ENCODE data around the gene MTM1. TPM values are rescaled to one million over a fixed set of nuclear protein-coding genes. Genes with fewer than 3 reads are reported as not detected.

Gene MTM1
- total and polyA plus RNA-seq, 2 experiments from 2014 or later, result 3.2 to 8.7 TPM

- TF ChIP-seq ZNF462 (CRISPR knock-in tag; IDR thresholded peaks at IDR 0.05) (no peak), STAT1 (IDR thresholded peaks at IDR 0.05; ENCODE audit: unreplicated experiment) (no peak)
- TF ChIP-seq, protein P1, sequence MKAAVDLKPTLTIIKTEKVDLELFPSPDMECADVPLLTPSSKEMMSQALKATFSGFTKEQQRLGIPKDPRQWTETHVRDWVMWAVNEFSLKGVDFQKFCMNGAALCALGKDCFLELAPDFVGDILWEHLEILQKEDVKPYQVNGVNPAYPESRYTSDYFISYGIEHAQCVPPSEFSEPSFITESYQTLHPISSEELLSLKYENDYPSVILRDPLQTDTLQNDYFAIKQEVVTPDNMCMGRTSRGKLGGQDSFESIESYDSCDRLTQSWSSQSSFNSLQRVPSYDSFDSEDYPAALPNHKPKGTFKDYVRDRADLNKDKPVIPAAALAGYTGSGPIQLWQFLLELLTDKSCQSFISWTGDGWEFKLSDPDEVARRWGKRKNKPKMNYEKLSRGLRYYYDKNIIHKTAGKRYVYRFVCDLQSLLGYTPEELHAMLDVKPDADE (IDR thresholded peaks at IDR 0.05), result no peak
Measured at GRCh38 chrX:150663073-150663472, 94.7 kb downstream of the MTM1 start (continued).

DNA sequence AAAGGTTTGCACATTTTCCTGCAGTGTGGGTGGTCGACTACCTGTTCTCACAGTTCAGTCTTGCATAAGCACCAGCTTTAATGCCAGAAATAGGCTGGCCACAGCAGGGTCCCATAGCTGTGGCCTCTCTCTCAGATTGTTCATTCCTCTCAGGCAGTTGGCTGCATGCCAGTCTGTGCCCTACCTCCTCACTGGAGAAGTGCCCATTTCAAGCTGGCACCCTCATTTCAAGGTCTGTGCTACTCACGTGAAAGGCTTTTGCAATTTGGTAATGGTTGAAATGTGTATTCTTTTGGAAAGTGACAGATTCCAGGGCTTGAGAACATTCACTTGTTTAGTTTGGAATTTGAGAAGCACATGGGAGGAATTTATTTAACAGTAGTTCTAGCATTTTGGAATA, 95.9 kb downstream of the MTM1 start:
- no peaks in the 10 kb centered on the region for H4K20me1 ChIP-seq (replicated peaks; ENCODE audit: insufficient read depth)
- Mint-ChIP-seq H3K4me3 (no peak overlapping the region), H3K27me3 (ENCODE audit: insufficient read depth, low read depth, poor library complexity) (peaks cover 2% of the 10 kb centered on the region), H3K27ac (no peak overlapping the region), H3K36me3 (ENCODE audit: low read depth) (peaks cover 20% of the 10 kb centered on the region; the same call in 2 of the 3 replicates), H3K4me1 (no peaks in the 10 kb centered on the region; the same call in 2 of the 3 replicates), H3K9me3 (no peaks in the 10 kb centered on the region)
- no peak overlapping the region for H3K4me2 ChIP-seq
- H3K9me2 ChIP-seq (ENCODE audit: insufficient read depth), result no peaks in the 10 kb centered on the region
- no peak overlapping the region for H3K4me3 ChIP-seq
- ATAC-seq (no peak), DNase-seq (ENCODE audit: low spot score) (no peak)
- no peaks in the 10 kb centered on the region for H3K27me3 ChIP-seq (ENCODE audit: insufficient read depth)
- H3F3A ChIP-seq (replicated peaks; ENCODE audit: low read depth), result no peaks in the 10 kb centered on the region
- H2AFZ ChIP-seq, result no peak overlapping the region
- no peaks in the 10 kb centered on the region for H3K36me3 ChIP-seq (ENCODE audit: insufficient read depth)
- no peak overlapping the region for H3K27ac ChIP-seq (ENCODE audit: low read depth)
- no peaks in the 10 kb centered on the region for H3K79me2 ChIP-seq (replicated peaks; ENCODE audit: insufficient read depth)
- no peaks in the 10 kb centered on the region for H3K4me1 ChIP-seq (ENCODE audit: insufficient read depth)
- TF ChIP-seq, protein P1 (IDR thresholded peaks at IDR 0.05), result no peak
- TF ChIP-seq ZNF114 (CRISPR knock-in tag; IDR thresholded peaks at IDR 0.05) (no peak), STAT1 (IDR thresholded peaks at IDR 0.05; ENCODE audit: unreplicated experiment) (no peak), NANOG (IDR thresholded peaks at IDR 0.05; ENCODE audit: borderline replicate concordance) (no peak), CREB1 (CRISPR knock-in tag; IDR thresholded peaks at IDR 0.05; ENCODE audit: low read depth) (no peak), REST (IDR thresholded peaks at IDR 0.05; ENCODE audit: unreplicated experiment) (no peak), EZH2 (IDR thresholded peaks at IDR 0.05; ENCODE audit: low read depth, unreplicated experiment) (no peak)
